CD8-positive, alpha-beta memory T cell (primary cell): Measurements from ENCODE around the gene UBE2H. TPM values are rescaled to one million over a fixed set of nuclear protein-coding genes. Genes with fewer than 3 reads are reported as not detected.

Experiments used
- CTCF ChIA-PET: fragments of 350-600 bp; sonication (Branson Sonifier 250); formaldehyde crosslinking; loops from one replicate; lab custom pipeline; 2021; ENCODE audit warnings: antibody characterized with exemption; lab: Charles Lee
- POLR2A ChIA-PET: fragments of 350-600 bp; sonication (Branson Sonifier 250); formaldehyde crosslinking; loops from one replicate; lab custom pipeline; 2021; ENCODE audit warnings: antibody characterized with exemption; lab: Charles Lee
- DNase-seq, 5 donors: peaks; one replicate each; pipeline versions ENCODE4 v3.0.0 to v3.0.0-alpha.2; 2020 to 2022; ENCODE audit warnings: mixed read lengths in 1 of 5
- H3K27ac ChIP-seq: one replicate; pipeline ENCODE4 v1.7.0; 2013; ENCODE audit warnings: low read depth, mild to moderate bottlenecking, low read length, moderate library complexity
- H3K27me3 ChIP-seq: 2 replicates; pipeline ENCODE4 v1.7.0; 2013; ENCODE audit warnings: low read length, mild to moderate bottlenecking; ENCODE audit not compliant: insufficient read depth, poor library complexity, severe bottlenecking
- H3K36me3 ChIP-seq: 2 replicates; pipeline ENCODE4 v1.7.0; 2013; ENCODE audit warnings: mild to moderate bottlenecking, low read length, moderate library complexity; ENCODE audit not compliant: insufficient read depth
- H3K4me1 ChIP-seq: 2 replicates; pipeline ENCODE4 v1.7.0; 2013; ENCODE audit warnings: mild to moderate bottlenecking, low read length, moderate library complexity; ENCODE audit not compliant: insufficient read depth
- H3K4me3 ChIP-seq: 2 replicates; pipeline ENCODE4 v1.7.0; 2013; ENCODE audit warnings: mild to moderate bottlenecking, low read length
- H3K9me3 ChIP-seq: 2 replicates; pipeline ENCODE4 v1.7.0; 2013; ENCODE audit warnings: mild to moderate bottlenecking, low read length
- H3K27ac Mint-ChIP-seq, 8 donors: one replicate each; pipeline ENCODE4 v1.8.0; 2020 to 2021; ENCODE audit warnings: mixed read lengths in 8 of 8, mild to moderate bottlenecking in 6 of 8, inconsistent platforms in 3 of 8, moderate library complexity in 3 of 8
- H3K27me3 Mint-ChIP-seq, 2 donors: one replicate each; pipeline ENCODE4 v1.8.0; 2020 to 2021; ENCODE audit warnings: mixed read lengths in 2 of 2, mild to moderate bottlenecking in 1 of 2, moderate library complexity in 1 of 2
- H3K36me3 Mint-ChIP-seq, 3 donors: one replicate each; pipeline ENCODE4 v1.8.0; 2020 to 2021; ENCODE audit warnings: mixed read lengths in 3 of 3, inconsistent platforms in 1 of 3, mild to moderate bottlenecking in 1 of 3
- H3K4me1 Mint-ChIP-seq, 3 donors: one replicate each; pipeline ENCODE4 v1.8.0; 2020 to 2021; ENCODE audit warnings: mixed read lengths in 3 of 3, inconsistent platforms in 1 of 3, mild to moderate bottlenecking in 1 of 3
- H3K4me3 Mint-ChIP-seq, 7 donors: one replicate each; pipeline ENCODE4 v1.8.0; 2020 to 2021; ENCODE audit warnings: mixed read lengths in 7 of 7, mild to moderate bottlenecking in 6 of 7, moderate library complexity in 4 of 7, inconsistent platforms in 2 of 7
- H3K9me3 Mint-ChIP-seq, 5 donors: one replicate each; pipeline ENCODE4 v1.8.0; 2020 to 2022; ENCODE audit warnings: mixed read lengths in 5 of 5, mild to moderate bottlenecking in 3 of 5, moderate library complexity in 2 of 5, inconsistent platforms in 1 of 5
- polyA plus RNA-seq: library from polyadenylated mRNA; unstranded; fragments of 300-500 nt; fragmentation: Illumina TruSeq; gene quantifications from one replicate; pipeline ENCODE4 v1.2.3, GENCODE V29; 2021
- total RNA-seq, 2 experiments: library from RNA; stranded (reverse); gene quantifications; one replicate each; pipeline ENCODE4 v1.2.3, GENCODE V29; 2021

Gene UBE2H
- total and polyA plus RNA-seq, 3 experiments from 2014 or later: 15.3 to 45.2 (median 21.5) TPM

- Mint-ChIP-seq H3K4me3 (no peak overlapping the region), H3K36me3 (peaks cover 3 to 39% (median 5%) of the 10 kb centered on the region in 3 donors), H3K27me3 (no peaks in the 10 kb centered on the region), H3K9me3 (no peaks in the 10 kb centered on the region), H3K4me1 (peaks cover 72 to 89% (median 89%) of the 10 kb centered on the region in 3 donors), H3K27ac (peak overlapping the region in 1 of 8 donors; percentile 58)
- CTCF ChIA-PET: no interaction called here
- POLR2A ChIA-PET: no interaction called here
- H3K27ac ChIP-seq: no peak overlapping the region
- H3K4me1 ChIP-seq: peaks cover 19% of the 10 kb centered on the region
- no peaks in the 10 kb centered on the region for H3K27me3 ChIP-seq
- DNase-seq: no peak
- no peaks in the 10 kb centered on the region for H3K9me3 ChIP-seq
- H3K36me3 ChIP-seq: no peaks in the 10 kb centered on the region
- no peak overlapping the region for H3K4me3 ChIP-seq
These were observed 95.4 kb downstream of the UBE2H start for GRCh38 chr7:129857313-129857712.

GRCh38 chr7:129855935-129856717, 96.6 kb downstream of the UBE2H start:
- Histone ChIP-seq H3K27ac (no peak overlapping the region), H3K36me3 (no peaks in the 10 kb centered on the region), H3K9me3 (no peaks in the 10 kb centered on the region), H3K4me1 (peaks cover 13% of the 10 kb centered on the region), H3K27me3 (no peaks in the 10 kb centered on the region), H3K4me3 (no peak overlapping the region)
- CTCF ChIA-PET: no interaction called here
- H3K4me3 Mint-ChIP-seq: no peak overlapping the region
- H3K27ac Mint-ChIP-seq: peak overlapping the region in 3 of 8 donors; percentile 49 to 85 (median 62)
- H3K27me3 Mint-ChIP-seq: no peaks in the 10 kb centered on the region
- no peaks in the 10 kb centered on the region for H3K9me3 Mint-ChIP-seq
- DNase-seq: no peak
- peaks cover 3 to 44% (median 8%) of the 10 kb centered on the region in 3 donors for H3K36me3 Mint-ChIP-seq
- POLR2A ChIA-PET: no interaction called here
- peaks cover 67 to 87% (median 85%) of the 10 kb centered on the region in 3 donors for H3K4me1 Mint-ChIP-seq

DNA sequence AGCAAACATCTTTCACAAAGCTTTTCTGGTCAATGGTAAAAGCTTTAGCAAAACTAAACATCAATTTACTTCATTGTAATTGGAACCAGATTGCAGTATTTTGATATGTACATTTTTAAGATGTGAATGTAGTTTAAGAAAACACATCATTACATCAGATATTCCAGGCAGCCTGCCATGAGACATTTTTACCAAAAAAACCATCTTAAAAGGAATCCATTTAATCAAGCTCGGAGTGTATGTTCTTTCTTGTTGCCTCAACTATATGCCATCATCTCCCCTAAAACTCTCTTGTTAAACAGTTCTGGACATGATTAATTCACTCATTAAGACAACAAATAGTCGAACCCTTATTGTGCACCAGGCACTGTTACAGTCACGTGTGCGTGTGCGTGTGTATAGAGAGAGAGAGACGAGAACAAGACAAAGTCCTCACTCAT, 97.5 kb downstream of the UBE2H start:
- POLR2A ChIA-PET: no interaction called here
- Mint-ChIP-seq H3K27ac (no peak overlapping the region), H3K9me3 (no peaks in the 10 kb centered on the region), H3K4me1 (peaks cover 63 to 81% (median 80%) of the 10 kb centered on the region in 3 donors), H3K4me3 (no peak overlapping the region), H3K27me3 (no peaks in the 10 kb centered on the region), H3K36me3 (peaks cover 3 to 43% (median 9%) of the 10 kb centered on the region in 3 donors)
- Histone ChIP-seq H3K27me3 (no peaks in the 10 kb centered on the region), H3K9me3 (no peaks in the 10 kb centered on the region), H3K36me3 (no peaks in the 10 kb centered on the region), H3K4me1 (peaks cover 13% of the 10 kb centered on the region), H3K4me3 (no peak overlapping the region), H3K27ac (no peak overlapping the region)
- CTCF ChIA-PET: no interaction called here
- no peak for DNase-seq

DNA sequence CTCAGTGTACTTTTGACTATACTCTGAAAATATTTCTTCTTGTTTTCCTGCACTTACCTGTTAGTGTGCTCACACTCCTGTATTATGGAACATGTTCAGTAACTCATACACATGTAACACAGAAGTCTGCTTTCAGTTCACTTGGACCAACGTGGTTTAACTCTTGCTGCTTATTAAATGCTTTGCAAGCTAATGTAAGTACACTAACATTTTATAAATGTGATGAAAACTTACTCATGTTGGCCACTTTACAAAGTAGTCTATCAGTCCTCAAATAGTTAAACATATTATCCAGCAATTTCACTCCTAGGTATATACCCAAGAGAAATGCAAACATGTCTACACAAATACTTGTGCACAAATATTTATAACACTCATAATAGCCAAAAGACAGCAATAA, 98.4 kb downstream of the UBE2H start:
- H3K27ac ChIP-seq: no peak overlapping the region
- H3K27me3 ChIP-seq: no peaks in the 10 kb centered on the region
- H3K9me3 ChIP-seq: no peaks in the 10 kb centered on the region
- peaks cover 7% of the 10 kb centered on the region for H3K4me1 ChIP-seq
- CTCF ChIA-PET: no interaction called here
- H3K36me3 ChIP-seq: no peaks in the 10 kb centered on the region
- H3K36me3 Mint-ChIP-seq: peaks cover 3 to 45% (median 9%) of the 10 kb centered on the region in 3 donors
- no peak overlapping the region for H3K4me3 ChIP-seq
- peaks cover 56 to 73% (median 71%) of the 10 kb centered on the region in 3 donors for H3K4me1 Mint-ChIP-seq
- DNase-seq: no peak
- no peaks in the 10 kb centered on the region for H3K27me3 Mint-ChIP-seq
- peak overlapping the region in 1 of 8 donors; percentile 74 for H3K27ac Mint-ChIP-seq
- H3K9me3 Mint-ChIP-seq: no peaks in the 10 kb centered on the region
- POLR2A ChIA-PET: no interaction called here
- H3K4me3 Mint-ChIP-seq: no peak overlapping the region

DNA sequence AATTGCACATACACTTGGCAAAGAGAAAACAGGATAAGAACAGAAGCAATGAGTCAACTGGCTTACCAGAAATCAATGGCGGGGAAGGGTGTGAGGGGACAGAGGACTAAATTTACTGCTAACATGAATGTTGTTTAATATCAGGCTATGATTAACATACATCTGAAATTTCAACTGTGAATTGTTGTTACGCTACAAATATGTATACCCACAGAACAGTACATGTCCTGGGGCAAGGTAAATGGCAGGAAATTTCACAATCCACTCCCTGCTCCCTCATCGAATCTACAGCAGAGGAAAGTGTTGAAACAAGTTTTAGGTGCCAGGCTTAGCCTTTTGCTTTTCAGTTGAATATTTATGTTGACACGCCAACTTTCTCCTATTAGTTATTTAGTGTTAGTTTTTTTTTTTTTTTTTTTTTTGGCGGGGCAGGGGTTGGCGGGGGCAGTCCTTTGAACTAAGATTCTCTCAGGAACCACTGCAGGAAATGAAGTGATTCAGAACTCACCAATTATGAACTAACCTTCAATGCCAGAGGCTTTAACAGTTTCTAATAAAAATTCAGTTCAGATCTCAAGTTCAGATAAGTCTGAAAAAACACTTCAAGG, 99.0 kb downstream of the UBE2H start:
- DNase-seq: no peak
- H3K27ac Mint-ChIP-seq: peak overlapping the region in 2 of 8 donors; percentile 26 to 63
- H3K36me3 ChIP-seq: no peaks in the 10 kb centered on the region
- ChIA-PET POLR2A (no interaction called here), CTCF (interaction anchor here (1.0 kb wide), 1 partner anchor 24 kb away, joined by 3 read pairs; no protein-coding TSS in a partner anchor)
- no peaks in the 10 kb centered on the region for H3K9me3 ChIP-seq
- peaks cover 54 to 67% (median 66%) of the 10 kb centered on the region in 3 donors for H3K4me1 Mint-ChIP-seq
- H3K4me3 ChIP-seq: no peak overlapping the region
- peak overlapping the region in 1 of 7 donors; percentile 62 for H3K4me3 Mint-ChIP-seq
- H3K4me1 ChIP-seq: peaks cover 4% of the 10 kb centered on the region
- H3K27me3 ChIP-seq: no peaks in the 10 kb centered on the region
- H3K36me3 Mint-ChIP-seq: peaks cover 3 to 48% (median 9%) of the 10 kb centered on the region in 3 donors
- no peaks in the 10 kb centered on the region for H3K27me3 Mint-ChIP-seq
- no peak overlapping the region for H3K27ac ChIP-seq
- H3K9me3 Mint-ChIP-seq: no peaks in the 10 kb centered on the region

- Mint-ChIP-seq H3K4me1 (peaks cover 47 to 61% (median 58%) of the 10 kb centered on the region in 3 donors), H3K27me3 (no peaks in the 10 kb centered on the region), H3K9me3 (no peaks in the 10 kb centered on the region), H3K4me3 (no peak overlapping the region), H3K27ac (no peak overlapping the region), H3K36me3 (peaks cover 3 to 50% (median 10%) of the 10 kb centered on the region in 3 donors)
- no peaks in the 10 kb centered on the region for H3K36me3 ChIP-seq
- no peaks in the 10 kb centered on the region for H3K27me3 ChIP-seq
- no peak for DNase-seq
- no peak overlapping the region for H3K4me3 ChIP-seq
- ChIA-PET POLR2A (interaction anchor here (1.0 kb wide), 1 partner anchor 21 kb away, joined by 3 read pairs; no protein-coding TSS in a partner anchor), CTCF (interaction anchor here (0.7 kb wide), 1 partner anchor 26 kb away, joined by 3 read pairs; no protein-coding TSS in a partner anchor)
- no peak overlapping the region for H3K27ac ChIP-seq
- no peaks in the 10 kb centered on the region for H3K9me3 ChIP-seq
- peaks cover 4% of the 10 kb centered on the region for H3K4me1 ChIP-seq
These were observed 101.0 kb downstream of the UBE2H start for GRCh38 chr7:129851809-129852208.

- H3K4me3 ChIP-seq: no peak overlapping the region
- no peaks in the 10 kb centered on the region for H3K9me3 ChIP-seq
- no peak overlapping the region for H3K27ac ChIP-seq
- H3K36me3 Mint-ChIP-seq: peaks cover under 1 to 46% (median 10%) of the 10 kb centered on the region in 3 donors
- no peaks in the 10 kb centered on the region for H3K27me3 Mint-ChIP-seq
- H3K36me3 ChIP-seq: no peaks in the 10 kb centered on the region
- H3K27me3 ChIP-seq: no peaks in the 10 kb centered on the region
- DNase-seq: no peak
- peak overlapping the region in 1 of 8 donors; percentile 15 for H3K27ac Mint-ChIP-seq
- H3K4me1 ChIP-seq: peaks cover 9% of the 10 kb centered on the region
- peaks cover 45 to 59% (median 58%) of the 10 kb centered on the region in 3 donors for H3K4me1 Mint-ChIP-seq
- no peak overlapping the region for H3K4me3 Mint-ChIP-seq
- no peaks in the 10 kb centered on the region for H3K9me3 Mint-ChIP-seq
- POLR2A ChIA-PET: interaction anchor here (1.0 kb wide), 1 partner anchor 20 kb away, joined by 3 read pairs; no protein-coding TSS in a partner anchor
- CTCF ChIA-PET: no interaction called here
These were observed 101.6 kb downstream of the UBE2H start for GRCh38 chr7:129851174-129851573.

DNA sequence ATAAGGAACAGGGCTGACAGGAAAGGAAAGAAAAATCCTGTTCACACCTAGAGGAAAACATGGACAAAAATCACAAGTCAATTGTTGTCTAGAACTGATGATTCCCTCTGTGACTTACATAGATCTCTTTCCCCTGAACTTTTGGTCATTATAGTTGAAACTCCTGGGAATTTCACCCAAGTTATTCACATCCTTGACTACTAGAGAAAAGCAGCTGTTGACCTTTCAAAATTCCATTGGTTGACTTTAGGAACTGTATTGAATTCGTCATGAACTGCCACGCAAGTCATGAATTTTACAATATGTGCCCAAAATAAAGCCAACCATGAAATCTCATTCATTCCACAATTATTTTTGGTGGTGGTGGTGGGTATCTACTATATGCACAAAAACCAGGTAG, 104.3 kb downstream of the UBE2H start:
- no peak overlapping the region for H3K27ac Mint-ChIP-seq
- H3K4me1 ChIP-seq: peaks cover 22% of the 10 kb centered on the region
- no peak overlapping the region for H3K27ac ChIP-seq
- no peaks in the 10 kb centered on the region for H3K27me3 ChIP-seq
- ChIA-PET CTCF (no interaction called here), POLR2A (no interaction called here)
- no peaks in the 10 kb centered on the region for H3K36me3 ChIP-seq
- H3K9me3 ChIP-seq: no peaks in the 10 kb centered on the region
- H3K9me3 Mint-ChIP-seq: no peaks in the 10 kb centered on the region
- H3K4me3 ChIP-seq: no peak overlapping the region
- H3K27me3 Mint-ChIP-seq: no peaks in the 10 kb centered on the region
- H3K4me3 Mint-ChIP-seq: no peak overlapping the region
- no peak for DNase-seq
- peaks cover 38 to 59% (median 55%) of the 10 kb centered on the region in 3 donors for H3K4me1 Mint-ChIP-seq
- H3K36me3 Mint-ChIP-seq: peaks cover 0 to 30% (median 8%) of the 10 kb centered on the region in 3 donors
